WTC11 (cell line): ENCODE data around the gene BRMS1L. TPM values are rescaled to one million over a fixed set of nuclear protein-coding genes. Genes with fewer than 3 reads are reported as not detected.
A peak's percentile ranks its signal among the peaks of the same experiment; 100 is the strongest.

ENCODE experiments used
- ATAC-seq: fragments of 200-7000 bp; cut with Tn5 transposase; 2 replicates; pipeline ENCODE4 v1.10.0; 2021; ENCODE audit warnings: mild to moderate bottlenecking, moderate library complexity
- CTCF ChIA-PET: fragments of 300-600 bp; sonication (Branson Sonifier 250); formaldehyde crosslinking; loops from one replicate; lab custom pipeline; 2021; ENCODE audit warnings: antibody characterized with exemption; lab: Charles Lee
- POLR2A ChIA-PET: fragments of 350-600 bp; sonication (Branson Sonifier 250); formaldehyde crosslinking; loops from one replicate; lab custom pipeline; 2021; ENCODE audit warnings: antibody characterized with exemption; lab: Charles Lee
- DNase-seq: peaks from one replicate; pipeline ENCODE4 v3.0.0; 2021; ENCODE audit warnings: low spot score
- H3K27ac Mint-ChIP-seq: 2 replicates; pipeline ENCODE4 v1.8.0; 2021; ENCODE audit warnings: mixed read lengths
- H3K27me3 Mint-ChIP-seq: 2 replicates; pipeline ENCODE4 v1.8.0; 2021; ENCODE audit warnings: low read depth, mild to moderate bottlenecking, moderate library complexity, mixed read lengths
- H3K36me3 Mint-ChIP-seq: 2 replicates; pipeline ENCODE4 v1.8.0; 2021; ENCODE audit warnings: mixed read lengths
- H3K4me1 Mint-ChIP-seq: 2 replicates; pipeline ENCODE4 v1.8.0; 2022; ENCODE audit warnings: mixed read lengths
- H3K4me3 Mint-ChIP-seq: 2 replicates; pipeline ENCODE4 v1.8.0; 2021; ENCODE audit warnings: mild to moderate bottlenecking, moderate library complexity, mixed read lengths
- H3K9me3 Mint-ChIP-seq: 2 replicates; pipeline ENCODE4 v1.8.0; 2021; ENCODE audit warnings: mixed read lengths
- CREB1 ChIP-seq: sonication (generic); formaldehyde crosslinking; IDR thresholded peaks from 2 replicates; pipeline ENCODE4 v1.8.0; 2023; ENCODE audit warnings: mild to moderate bottlenecking, missing genetic modification reagents
- FOXP1 ChIP-seq: sonication (generic); formaldehyde crosslinking; IDR thresholded peaks from 2 replicates; pipeline ENCODE4 v1.8.0; 2022; ENCODE audit warnings: missing genetic modification reagents, mild to moderate bottlenecking, moderate library complexity, borderline replicate concordance
- GABPB1 ChIP-seq: sonication (generic); formaldehyde crosslinking; IDR thresholded peaks from 2 replicates; pipeline ENCODE4 v1.8.1; 2023; ENCODE audit warnings: mild to moderate bottlenecking, missing genetic modification reagents
- HMGA2 ChIP-seq: fragments of 250-450 bp; sonication (Bioruptor Pico); IDR thresholded peaks from 2 replicates; pipeline ENCODE4 v1.4.0; 2021; ENCODE audit warnings: mild to moderate bottlenecking, moderate library complexity
- IRF2 ChIP-seq: sonication (generic); formaldehyde crosslinking; IDR thresholded peaks from 2 replicates; pipeline ENCODE4 v1.8.0; 2022; ENCODE audit warnings: low read depth, missing genetic modification reagents, borderline replicate concordance
- JAZF1 ChIP-seq: fragments of 250-450 bp; sonication (Bioruptor Pico); IDR thresholded peaks from 2 replicates; pipeline ENCODE4 v1.9.0; 2021; ENCODE audit warnings: moderate library complexity, mild to moderate bottlenecking, inconsistent platforms
- NFATC4 ChIP-seq: fragments of 250-450 bp; sonication (Bioruptor Pico); IDR thresholded peaks from 2 replicates; pipeline ENCODE4 v1.9.0; 2021; ENCODE audit warnings: mild to moderate bottlenecking
- SOX15 ChIP-seq: fragments of 250-450 bp; sonication (Bioruptor Pico); IDR thresholded peaks from 2 replicates; pipeline ENCODE4 v1.9.0; 2021; ENCODE audit warnings: mild to moderate bottlenecking
- TEAD1 ChIP-seq: sonication (generic); formaldehyde crosslinking; IDR thresholded peaks from 2 replicates; pipeline ENCODE4 v1.8.0; 2022; ENCODE audit warnings: mild to moderate bottlenecking, missing genetic modification reagents
- TEAD4 ChIP-seq: sonication (generic); formaldehyde crosslinking; IDR thresholded peaks from 2 replicates; pipeline ENCODE4 v1.8.0; 2022; ENCODE audit warnings: mild to moderate bottlenecking, missing genetic modification reagents
- ZNF263 ChIP-seq: sonication (generic); formaldehyde crosslinking; IDR thresholded peaks from 2 replicates; pipeline ENCODE4 v1.8.1; 2022; ENCODE audit warnings: low read depth, mild to moderate bottlenecking, moderate library complexity, missing genetic modification reagents
- ZNF317 ChIP-seq: sonication (generic); formaldehyde crosslinking; IDR thresholded peaks from 2 replicates; pipeline ENCODE4 v1.8.1; 2023; ENCODE audit warnings: low read depth, mild to moderate bottlenecking, moderate library complexity, missing genetic modification reagents, borderline replicate concordance
- total RNA-seq: library from RNA; stranded (reverse); gene quantifications from 3 replicates; pipeline ENCODE4 v1.2.3, GENCODE V29; 2021
- TF ChIP-seq, protein P1 (sequence below): sonication (generic); formaldehyde crosslinking; IDR thresholded peaks from 2 replicates; pipeline ENCODE4 v1.8.0; 2023; ENCODE audit warnings: missing genetic modification reagents, mild to moderate bottlenecking, borderline replicate concordance
- TF ChIP-seq, protein P2 (sequence below): sonication (generic); formaldehyde crosslinking; IDR thresholded peaks from 2 replicates; pipeline ENCODE4 v1.8.0; 2022; ENCODE audit warnings: mild to moderate bottlenecking, missing genetic modification reagents
- TF ChIP-seq, protein P3 (sequence below): fragments of 200-600 bp; IDR thresholded peaks from 2 replicates; pipeline ENCODE4 v1.8.0; 2022; ENCODE audit warnings: antibody characterized with exemption
- TF ChIP-seq, protein P4 (sequence below): sonication (generic); formaldehyde crosslinking; IDR thresholded peaks from 2 replicates; pipeline ENCODE4 v1.8.1; 2022; ENCODE audit warnings: low read depth, mild to moderate bottlenecking, moderate library complexity, missing genetic modification reagents, borderline replicate concordance

Gene BRMS1L
- total RNA-seq, 1 experiment from 2014 or later, result 12.1 TPM

DNA sequence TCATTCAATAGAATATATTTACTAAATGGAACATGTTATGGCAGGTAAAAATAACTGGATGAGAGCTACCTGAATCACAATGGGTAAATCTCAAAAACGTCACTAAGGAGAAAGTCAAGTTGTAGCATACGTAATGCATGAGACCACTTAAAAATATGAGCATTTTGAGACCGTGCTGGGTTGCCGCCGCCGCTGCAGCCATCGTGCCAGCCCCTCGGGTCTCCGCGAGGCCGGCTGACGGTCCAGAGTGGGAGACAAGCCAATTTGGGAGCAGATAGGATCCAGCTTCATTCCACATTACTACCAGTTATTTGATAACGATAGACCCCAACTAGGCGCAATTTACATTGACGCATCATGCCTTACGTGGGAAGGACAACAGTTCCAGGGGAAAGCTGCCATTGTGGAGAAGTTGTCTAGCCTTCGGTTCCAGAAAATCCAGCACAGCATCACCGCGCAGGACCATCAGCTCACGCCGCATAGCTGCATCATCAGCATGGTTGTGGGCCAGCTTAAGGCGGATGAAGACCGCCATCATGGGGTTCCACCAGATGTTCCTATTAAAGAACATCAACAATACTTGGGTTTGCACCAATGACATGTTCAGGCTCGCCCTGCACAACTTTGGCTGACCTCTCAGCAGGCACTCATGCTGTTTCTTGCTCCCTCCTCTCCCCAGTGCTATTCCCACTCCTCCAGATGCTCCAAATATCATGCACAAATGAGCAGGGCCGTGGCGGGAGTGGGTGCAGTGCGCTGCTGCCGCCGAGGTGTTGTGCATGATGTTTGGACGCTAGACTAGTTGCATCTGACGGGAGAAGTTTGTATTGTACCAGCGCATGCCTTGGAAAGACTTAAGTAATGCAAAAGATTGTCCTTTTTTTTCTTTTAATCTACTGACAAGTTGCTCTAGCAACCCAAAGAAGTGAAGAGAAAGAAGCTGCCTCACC, 6.3 kb upstream of the BRMS1L start (continued):
- TF ChIP-seq, protein P1, sequence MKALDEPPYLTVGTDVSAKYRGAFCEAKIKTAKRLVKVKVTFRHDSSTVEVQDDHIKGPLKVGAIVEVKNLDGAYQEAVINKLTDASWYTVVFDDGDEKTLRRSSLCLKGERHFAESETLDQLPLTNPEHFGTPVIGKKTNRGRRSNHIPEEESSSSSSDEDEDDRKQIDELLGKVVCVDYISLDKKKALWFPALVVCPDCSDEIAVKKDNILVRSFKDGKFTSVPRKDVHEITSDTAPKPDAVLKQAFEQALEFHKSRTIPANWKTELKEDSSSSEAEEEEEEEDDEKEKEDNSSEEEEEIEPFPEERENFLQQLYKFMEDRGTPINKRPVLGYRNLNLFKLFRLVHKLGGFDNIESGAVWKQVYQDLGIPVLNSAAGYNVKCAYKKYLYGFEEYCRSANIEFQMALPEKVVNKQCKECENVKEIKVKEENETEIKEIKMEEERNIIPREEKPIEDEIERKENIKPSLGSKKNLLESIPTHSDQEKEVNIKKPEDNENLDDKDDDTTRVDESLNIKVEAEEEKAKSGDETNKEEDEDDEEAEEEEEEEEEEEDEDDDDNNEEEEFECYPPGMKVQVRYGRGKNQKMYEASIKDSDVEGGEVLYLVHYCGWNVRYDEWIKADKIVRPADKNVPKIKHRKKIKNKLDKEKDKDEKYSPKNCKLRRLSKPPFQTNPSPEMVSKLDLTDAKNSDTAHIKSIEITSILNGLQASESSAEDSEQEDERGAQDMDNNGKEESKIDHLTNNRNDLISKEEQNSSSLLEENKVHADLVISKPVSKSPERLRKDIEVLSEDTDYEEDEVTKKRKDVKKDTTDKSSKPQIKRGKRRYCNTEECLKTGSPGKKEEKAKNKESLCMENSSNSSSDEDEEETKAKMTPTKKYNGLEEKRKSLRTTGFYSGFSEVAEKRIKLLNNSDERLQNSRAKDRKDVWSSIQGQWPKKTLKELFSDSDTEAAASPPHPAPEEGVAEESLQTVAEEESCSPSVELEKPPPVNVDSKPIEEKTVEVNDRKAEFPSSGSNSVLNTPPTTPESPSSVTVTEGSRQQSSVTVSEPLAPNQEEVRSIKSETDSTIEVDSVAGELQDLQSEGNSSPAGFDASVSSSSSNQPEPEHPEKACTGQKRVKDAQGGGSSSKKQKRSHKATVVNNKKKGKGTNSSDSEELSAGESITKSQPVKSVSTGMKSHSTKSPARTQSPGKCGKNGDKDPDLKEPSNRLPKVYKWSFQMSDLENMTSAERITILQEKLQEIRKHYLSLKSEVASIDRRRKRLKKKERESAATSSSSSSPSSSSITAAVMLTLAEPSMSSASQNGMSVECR (CRISPR knock-in tag), result no peak
- TF ChIP-seq JAZF1 (CRISPR knock-in tag) (no peak), ZNF263 (CRISPR knock-in tag) (no peak), CREB1 (CRISPR knock-in tag) (no peak), NFATC4 (CRISPR knock-in tag) (no peak), TEAD1 (CRISPR knock-in tag) (no peak)
- TF ChIP-seq, protein P2, sequence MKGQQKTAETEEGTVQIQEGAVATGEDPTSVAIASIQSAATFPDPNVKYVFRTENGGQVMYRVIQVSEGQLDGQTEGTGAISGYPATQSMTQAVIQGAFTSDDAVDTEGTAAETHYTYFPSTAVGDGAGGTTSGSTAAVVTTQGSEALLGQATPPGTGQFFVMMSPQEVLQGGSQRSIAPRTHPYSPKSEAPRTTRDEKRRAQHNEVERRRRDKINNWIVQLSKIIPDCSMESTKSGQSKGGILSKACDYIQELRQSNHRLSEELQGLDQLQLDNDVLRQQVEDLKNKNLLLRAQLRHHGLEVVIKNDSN, result no peak
- TF ChIP-seq, protein P3, sequence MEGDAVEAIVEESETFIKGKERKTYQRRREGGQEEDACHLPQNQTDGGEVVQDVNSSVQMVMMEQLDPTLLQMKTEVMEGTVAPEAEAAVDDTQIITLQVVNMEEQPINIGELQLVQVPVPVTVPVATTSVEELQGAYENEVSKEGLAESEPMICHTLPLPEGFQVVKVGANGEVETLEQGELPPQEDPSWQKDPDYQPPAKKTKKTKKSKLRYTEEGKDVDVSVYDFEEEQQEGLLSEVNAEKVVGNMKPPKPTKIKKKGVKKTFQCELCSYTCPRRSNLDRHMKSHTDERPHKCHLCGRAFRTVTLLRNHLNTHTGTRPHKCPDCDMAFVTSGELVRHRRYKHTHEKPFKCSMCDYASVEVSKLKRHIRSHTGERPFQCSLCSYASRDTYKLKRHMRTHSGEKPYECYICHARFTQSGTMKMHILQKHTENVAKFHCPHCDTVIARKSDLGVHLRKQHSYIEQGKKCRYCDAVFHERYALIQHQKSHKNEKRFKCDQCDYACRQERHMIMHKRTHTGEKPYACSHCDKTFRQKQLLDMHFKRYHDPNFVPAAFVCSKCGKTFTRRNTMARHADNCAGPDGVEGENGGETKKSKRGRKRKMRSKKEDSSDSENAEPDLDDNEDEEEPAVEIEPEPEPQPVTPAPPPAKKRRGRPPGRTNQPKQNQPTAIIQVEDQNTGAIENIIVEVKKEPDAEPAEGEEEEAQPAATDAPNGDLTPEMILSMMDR, result no peak
- TF ChIP-seq, protein P4, sequence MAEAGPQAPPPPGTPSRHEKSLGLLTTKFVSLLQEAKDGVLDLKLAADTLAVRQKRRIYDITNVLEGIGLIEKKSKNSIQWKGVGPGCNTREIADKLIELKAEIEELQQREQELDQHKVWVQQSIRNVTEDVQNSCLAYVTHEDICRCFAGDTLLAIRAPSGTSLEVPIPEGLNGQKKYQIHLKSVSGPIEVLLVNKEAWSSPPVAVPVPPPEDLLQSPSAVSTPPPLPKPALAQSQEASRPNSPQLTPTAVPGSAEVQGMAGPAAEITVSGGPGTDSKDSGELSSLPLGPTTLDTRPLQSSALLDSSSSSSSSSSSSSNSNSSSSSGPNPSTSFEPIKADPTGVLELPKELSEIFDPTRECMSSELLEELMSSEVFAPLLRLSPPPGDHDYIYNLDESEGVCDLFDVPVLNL (CRISPR knock-in tag), result no peak
- TF ChIP-seq, all 79 proteins: peak for 0

DNA sequence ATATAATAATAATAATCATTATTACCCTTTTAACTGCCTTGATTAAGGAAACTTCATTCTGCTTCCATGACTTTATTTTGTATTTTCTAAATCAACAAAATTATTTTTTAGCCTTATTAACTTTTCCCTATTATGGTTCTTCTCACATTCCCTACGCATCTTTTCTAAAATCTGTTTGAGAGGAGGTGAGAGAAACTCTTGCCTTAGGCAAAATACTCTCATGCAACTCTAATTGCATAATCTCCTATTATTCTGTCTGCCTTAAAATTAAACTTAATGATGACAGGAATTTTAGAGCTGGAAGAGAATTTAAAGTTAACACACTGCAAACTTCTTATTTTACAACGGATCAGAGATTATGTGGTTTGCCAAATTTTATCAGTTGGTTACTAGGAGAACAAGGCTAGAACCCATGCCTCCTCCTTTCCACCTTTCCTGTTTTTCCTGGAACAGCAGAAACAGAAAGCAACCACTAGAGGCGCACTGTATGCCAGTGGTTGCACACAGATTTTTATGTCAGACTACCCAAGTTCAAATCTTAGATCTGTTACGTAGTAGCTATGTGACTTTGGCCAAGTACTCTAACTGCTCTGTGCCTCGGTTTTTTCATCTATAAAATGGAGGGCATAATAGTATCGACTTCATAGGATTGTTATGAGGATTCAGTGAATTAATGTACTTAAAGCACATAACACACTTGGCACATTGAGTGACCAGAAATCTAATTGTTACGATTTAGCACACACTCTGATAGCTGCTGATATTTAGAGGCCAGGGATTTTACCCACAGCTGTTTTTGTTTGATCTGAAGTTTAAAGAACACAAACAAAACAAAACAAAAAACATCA, 4.3 kb upstream of the BRMS1L start:
- H3K9me3 Mint-ChIP-seq, result no peaks in the 10 kb centered on the region

More for the DNA sequence above, 4.3 kb upstream of the BRMS1L start:
- Mint-ChIP-seq H3K27me3 (no peaks in the 10 kb centered on the region), H3K36me3 (no peaks in the 10 kb centered on the region), H3K27ac (no peak overlapping the region), H3K4me1 (0 out of 2 replicates have a peak, but pooled peaks cover 2% of the 10 kb centered on the region), H3K4me3 (no peak overlapping the region)
- POLR2A ChIA-PET, result no interaction called here
- CTCF ChIA-PET, result interaction anchor here (0.6 to 1.7 kb wide), 3 partner anchors 10 to 163 kb away, joined by 3 to 9 read pairs (median 4); no protein-coding TSS in a partner anchor
- ATAC-seq, result no peak
- no peak for DNase-seq
- TF ChIP-seq, protein P3, result peak; percentile 70
- TF ChIP-seq FOXP1 (CRISPR knock-in tag) (no peak), TEAD4 (CRISPR knock-in tag) (no peak), SOX15 (CRISPR knock-in tag) (no peak), GABPB1 (CRISPR knock-in tag) (0 out of 2 replicates have a peak, but pooled peaks have one; percentile 26), IRF2 (CRISPR knock-in tag) (no peak), ZNF317 (CRISPR knock-in tag) (no peak), HMGA2 (CRISPR knock-in tag) (no peak)
